ENCODE data around the gene BAAT.
"Not testable (repeated sequence)": the region's sequence is repeated elsewhere in the genome, so short reads cannot be mapped to it uniquely, and the experiment has no call there.

BAAT gene

DNA sequence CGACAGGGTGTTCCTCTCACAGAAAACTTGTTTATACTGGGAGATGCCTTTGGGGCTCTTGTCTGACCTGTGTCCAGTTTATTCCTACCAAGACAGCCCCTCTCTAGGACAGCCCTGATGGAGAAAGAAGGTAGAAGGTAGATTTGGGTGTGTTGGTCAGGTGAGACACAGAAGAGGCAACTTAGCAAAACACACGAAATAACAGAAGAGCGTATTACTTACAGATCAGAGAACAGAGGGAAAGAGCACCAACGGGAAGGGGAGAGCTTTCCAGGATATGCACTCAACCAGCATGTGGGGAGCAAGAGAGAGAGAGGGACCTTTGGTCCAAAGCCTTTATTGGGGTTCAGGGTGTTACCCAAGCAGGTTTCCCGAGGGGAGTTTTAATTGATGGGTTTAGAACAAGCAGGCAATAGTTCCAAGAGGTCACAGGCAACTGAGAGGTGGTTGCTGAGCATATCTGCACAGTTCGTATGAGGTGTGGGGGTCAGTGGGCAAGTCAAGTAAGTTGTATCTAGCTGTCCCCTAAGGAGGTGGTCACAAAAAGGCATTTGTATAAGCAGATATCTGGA is 31.8 kb downstream of the BAAT start:
- H3K9ac ChIP-seq (ENCODE audit: low read depth in 1 of 2, low read length in 2 of 2): no peak overlapping the region
- no peak overlapping the region for H3K27ac ChIP-seq (ENCODE audit: low read depth, low read length)
- no peaks in the 10 kb centered on the region for H3K27me3 ChIP-seq (ENCODE audit: control insufficient read depth in 1 of 2, insufficient read depth in 2 of 2, low read length in 2 of 2)
- H3K9me3 ChIP-seq (ENCODE audit: control insufficient read depth in 1 of 2, low read length in 2 of 2): no peaks in the 10 kb centered on the region
- no peak overlapping the region for H3K4me3 ChIP-seq (ENCODE audit: low read depth in 1 of 2, low read length in 2 of 2)
- no peaks in the 10 kb centered on the region for H3K36me3 ChIP-seq (ENCODE audit: control insufficient read depth in 1 of 2, insufficient read depth in 2 of 2, low read length in 2 of 2)
- H3K4me1 ChIP-seq (ENCODE audit: control insufficient read depth in 1 of 2, insufficient read depth in 2 of 2, low read length in 2 of 2): peaks cover 25 to 30% of the 10 kb centered on the region in 2 donors

GRCh38 chr9:101350285-101350684 is 34.5 kb downstream of the BAAT start:
- Histone ChIP-seq H3K27me3 (ENCODE audit: control insufficient read depth in 1 of 2, insufficient read depth in 2 of 2, low read length in 2 of 2) (no peaks in the 10 kb centered on the region), H3K9me3 (ENCODE audit: control insufficient read depth in 1 of 2, low read length in 2 of 2) (no peaks in the 10 kb centered on the region), H3K4me3 (ENCODE audit: low read depth in 1 of 2, low read length in 2 of 2) (no peak overlapping the region), H3K27ac (ENCODE audit: low read depth, low read length) (no peak overlapping the region), H3K36me3 (ENCODE audit: control insufficient read depth in 1 of 2, insufficient read depth in 2 of 2, low read length in 2 of 2) (no peaks in the 10 kb centered on the region), H3K4me1 (ENCODE audit: control insufficient read depth in 1 of 2, insufficient read depth in 2 of 2, low read length in 2 of 2) (peaks cover 20 to 25% of the 10 kb centered on the region in 2 donors), H3K9ac (ENCODE audit: low read depth in 1 of 2, low read length in 2 of 2) (no peak overlapping the region)

DNA sequence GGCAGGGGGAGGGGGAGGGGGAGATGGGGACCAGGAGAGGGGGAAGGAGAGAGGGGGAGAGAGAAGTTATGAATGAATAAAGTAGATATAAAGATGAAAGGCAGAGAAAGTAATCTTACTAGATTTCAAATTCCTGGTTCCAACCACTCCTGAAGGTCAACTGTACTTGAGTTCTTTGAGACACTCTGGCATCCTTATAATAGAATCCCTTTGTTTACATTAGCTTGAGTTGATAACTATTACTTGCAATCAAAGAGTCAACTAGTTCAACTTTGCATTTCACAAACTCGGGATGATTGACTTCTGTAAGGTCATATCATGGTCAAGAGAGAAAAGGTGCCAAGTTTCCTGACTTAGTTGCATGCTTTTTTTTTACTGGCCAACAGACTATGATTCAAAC is 42.2 kb downstream of the BAAT start:
- Histone ChIP-seq H3K9ac (ENCODE audit: low read depth in 1 of 2, low read length in 2 of 2) (no peak overlapping the region), H3K9me3 (ENCODE audit: control insufficient read depth in 1 of 2, low read length in 2 of 2) (no peaks in the 10 kb centered on the region), H3K27me3 (ENCODE audit: control insufficient read depth in 1 of 2, insufficient read depth in 2 of 2, low read length in 2 of 2) (no peaks in the 10 kb centered on the region), H3K4me1 (ENCODE audit: control insufficient read depth in 1 of 2, insufficient read depth in 2 of 2, low read length in 2 of 2) (no peaks in the 10 kb centered on the region), H3K4me3 (ENCODE audit: low read depth in 1 of 2, low read length in 2 of 2) (no peak overlapping the region), H3K36me3 (ENCODE audit: control insufficient read depth in 1 of 2, insufficient read depth in 2 of 2, low read length in 2 of 2) (no peaks in the 10 kb centered on the region), H3K27ac (ENCODE audit: low read depth, low read length) (no peak overlapping the region)

- Histone ChIP-seq H3K9me3 (ENCODE audit: control insufficient read depth in 1 of 2, low read length in 2 of 2) (no peaks in the 10 kb centered on the region), H3K27me3 (ENCODE audit: control insufficient read depth in 1 of 2, insufficient read depth in 2 of 2, low read length in 2 of 2) (no peaks in the 10 kb centered on the region), H3K27ac (ENCODE audit: low read depth, low read length) (no peak overlapping the region), H3K9ac (ENCODE audit: low read depth in 1 of 2, low read length in 2 of 2) (no peak overlapping the region), H3K4me3 (ENCODE audit: low read depth in 1 of 2, low read length in 2 of 2) (no peak overlapping the region), H3K4me1 (ENCODE audit: control insufficient read depth in 1 of 2, insufficient read depth in 2 of 2, low read length in 2 of 2) (no peaks in the 10 kb centered on the region), H3K36me3 (ENCODE audit: control insufficient read depth in 1 of 2, insufficient read depth in 2 of 2, low read length in 2 of 2) (no peaks in the 10 kb centered on the region)
Measured at GRCh38 chr9:101341958-101342357, 42.8 kb downstream of the BAAT start.

DNA sequence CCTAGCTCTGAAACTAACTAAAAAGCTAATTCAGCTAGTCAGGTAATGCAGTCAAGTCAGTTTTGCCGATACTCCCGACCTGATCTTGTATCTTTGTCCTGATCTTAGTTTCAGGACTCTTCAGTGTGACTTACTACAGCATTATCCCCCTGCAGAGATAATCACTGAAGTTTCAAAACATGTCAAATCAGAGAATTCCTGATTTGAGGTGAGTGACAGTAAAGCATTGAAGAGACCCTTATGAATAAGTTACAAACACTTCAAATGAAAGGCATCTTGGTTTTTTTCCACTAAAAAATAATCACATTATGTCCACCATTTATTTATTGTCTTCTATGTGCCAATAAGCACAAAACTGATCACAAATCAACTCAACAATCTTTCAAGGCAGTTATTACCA is 47.6 kb downstream of the BAAT start:
- no peak overlapping the region for H3K4me3 ChIP-seq (ENCODE audit: low read depth in 1 of 2, low read length in 2 of 2)
- no peaks in the 10 kb centered on the region for H3K36me3 ChIP-seq (ENCODE audit: control insufficient read depth in 1 of 2, insufficient read depth in 2 of 2, low read length in 2 of 2)
- H3K27me3 ChIP-seq (ENCODE audit: control insufficient read depth in 1 of 2, insufficient read depth in 2 of 2, low read length in 2 of 2): no peaks in the 10 kb centered on the region
- no peak overlapping the region for H3K27ac ChIP-seq (ENCODE audit: low read depth, low read length)
- no peaks in the 10 kb centered on the region for H3K4me1 ChIP-seq (ENCODE audit: control insufficient read depth in 1 of 2, insufficient read depth in 2 of 2, low read length in 2 of 2)
- H3K9ac ChIP-seq (ENCODE audit: low read depth in 1 of 2, low read length in 2 of 2): no peak overlapping the region
- no peaks in the 10 kb centered on the region for H3K9me3 ChIP-seq (ENCODE audit: control insufficient read depth in 1 of 2, low read length in 2 of 2)

- Histone ChIP-seq H3K4me3 (ENCODE audit: low read depth in 1 of 2, low read length in 2 of 2) (no peak overlapping the region), H3K9ac (ENCODE audit: low read depth in 1 of 2, low read length in 2 of 2) (no peak overlapping the region)
Measured at GRCh38 chr9:101336091-101336490, 48.7 kb downstream of the BAAT start.

GRCh38 chr9:101333926-101334702 is 50.7 kb downstream of the BAAT start:
- Histone ChIP-seq H3K27ac (ENCODE audit: low read depth, low read length) (no peak overlapping the region), H3K9me3 (ENCODE audit: control insufficient read depth in 1 of 2, low read length in 2 of 2) (no peaks in the 10 kb centered on the region), H3K36me3 (ENCODE audit: control insufficient read depth in 1 of 2, insufficient read depth in 2 of 2, low read length in 2 of 2) (no peaks in the 10 kb centered on the region), H3K4me1 (ENCODE audit: control insufficient read depth in 1 of 2, insufficient read depth in 2 of 2, low read length in 2 of 2) (no peaks in the 10 kb centered on the region), H3K9ac (ENCODE audit: low read depth in 1 of 2, low read length in 2 of 2) (no peak overlapping the region), H3K27me3 (ENCODE audit: control insufficient read depth in 1 of 2, insufficient read depth in 2 of 2, low read length in 2 of 2) (no peaks in the 10 kb centered on the region), H3K4me3 (ENCODE audit: low read depth in 1 of 2, low read length in 2 of 2) (no peak overlapping the region)

More at GRCh38 chr9:101336091-101336490, 48.7 kb downstream of the BAAT start:
- H3K9me3 ChIP-seq (ENCODE audit: control insufficient read depth in 1 of 2, low read length in 2 of 2): no peaks in the 10 kb centered on the region
- no peak overlapping the region for H3K27ac ChIP-seq (ENCODE audit: low read depth, low read length)
- H3K27me3 ChIP-seq (ENCODE audit: control insufficient read depth in 1 of 2, insufficient read depth in 2 of 2, low read length in 2 of 2): no peaks in the 10 kb centered on the region
- no peaks in the 10 kb centered on the region for H3K4me1 ChIP-seq (ENCODE audit: control insufficient read depth in 1 of 2, insufficient read depth in 2 of 2, low read length in 2 of 2)
- no peaks in the 10 kb centered on the region for H3K36me3 ChIP-seq (ENCODE audit: control insufficient read depth in 1 of 2, insufficient read depth in 2 of 2, low read length in 2 of 2)

- Histone ChIP-seq H3K9ac (ENCODE audit: low read depth in 1 of 2, low read length in 2 of 2) (no peak overlapping the region), H3K36me3 (ENCODE audit: control insufficient read depth in 1 of 2, insufficient read depth in 2 of 2, low read length in 2 of 2) (no peaks in the 10 kb centered on the region), H3K27ac (ENCODE audit: low read depth, low read length) (no peak overlapping the region), H3K4me3 (ENCODE audit: low read depth in 1 of 2, low read length in 2 of 2) (no peak overlapping the region), H3K27me3 (ENCODE audit: control insufficient read depth in 1 of 2, insufficient read depth in 2 of 2, low read length in 2 of 2) (no peaks in the 10 kb centered on the region), H3K4me1 (ENCODE audit: control insufficient read depth in 1 of 2, insufficient read depth in 2 of 2, low read length in 2 of 2) (no peaks in the 10 kb centered on the region), H3K9me3 (ENCODE audit: control insufficient read depth in 1 of 2, low read length in 2 of 2) (no peaks in the 10 kb centered on the region)
Measured at GRCh38 chr9:101333490-101333889, 51.3 kb downstream of the BAAT start.

DNA sequence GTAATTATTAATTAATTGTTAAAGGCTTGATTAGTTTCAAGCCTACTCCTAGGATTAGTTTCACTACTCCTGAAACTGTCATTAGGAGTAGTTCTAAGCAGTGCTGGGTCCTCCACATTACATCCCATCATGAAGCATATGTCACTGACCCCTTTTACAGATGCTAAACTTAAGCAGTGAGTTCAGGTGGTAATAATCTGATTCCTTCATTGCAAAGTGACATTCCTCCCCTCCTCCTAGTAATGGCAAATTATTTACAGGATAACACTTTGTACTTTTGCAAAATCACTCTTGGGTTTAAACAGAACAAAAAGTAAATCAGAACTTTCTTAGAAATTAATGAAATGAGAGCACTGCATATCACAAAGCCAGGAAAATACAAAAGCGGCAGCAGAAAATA is 52.4 kb downstream of the BAAT start:
- Histone ChIP-seq H3K9me3 (ENCODE audit: control insufficient read depth in 1 of 2, low read length in 2 of 2) (peaks cover 4 to 8% of the 10 kb centered on the region in 2 donors), H3K27ac (ENCODE audit: low read depth, low read length) (no peak overlapping the region), H3K27me3 (ENCODE audit: control insufficient read depth in 1 of 2, insufficient read depth in 2 of 2, low read length in 2 of 2) (no peaks in the 10 kb centered on the region), H3K36me3 (ENCODE audit: control insufficient read depth in 1 of 2, insufficient read depth in 2 of 2, low read length in 2 of 2) (no peaks in the 10 kb centered on the region), H3K9ac (ENCODE audit: low read depth in 1 of 2, low read length in 2 of 2) (no peak overlapping the region), H3K4me3 (ENCODE audit: low read depth in 1 of 2, low read length in 2 of 2) (no peak overlapping the region), H3K4me1 (ENCODE audit: control insufficient read depth in 1 of 2, insufficient read depth in 2 of 2, low read length in 2 of 2) (no peaks in the 10 kb centered on the region)

DNA sequence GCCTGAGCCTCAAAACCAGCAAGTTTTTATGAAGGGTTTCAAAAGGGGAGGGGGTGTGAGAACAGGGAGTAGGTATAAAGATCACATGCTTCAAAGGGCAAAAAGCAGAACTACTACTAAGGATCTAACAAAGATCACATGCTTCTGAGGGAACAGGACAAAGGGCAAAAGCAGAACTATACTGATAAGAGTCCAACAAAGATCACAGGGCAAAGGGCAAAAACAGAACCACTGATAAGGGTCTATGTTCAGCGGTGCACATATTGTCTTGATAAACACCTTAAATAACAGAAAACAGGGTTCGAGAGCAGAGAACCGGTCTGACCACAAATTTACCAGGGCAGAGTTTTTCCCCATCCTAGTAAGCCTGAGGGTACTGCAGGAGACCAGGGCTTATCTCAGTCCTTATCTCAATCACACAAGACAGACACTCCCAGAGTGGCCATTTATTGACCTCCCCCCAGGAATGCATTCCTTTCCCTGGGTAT is 57.3 kb downstream of the BAAT start:
- H3K36me3 ChIP-seq (ENCODE audit: control insufficient read depth in 1 of 2, insufficient read depth in 2 of 2, low read length in 2 of 2); H3K9ac ChIP-seq (ENCODE audit: low read depth in 1 of 2, low read length in 2 of 2); H3K27ac ChIP-seq (ENCODE audit: low read depth, low read length); H3K27me3 ChIP-seq (ENCODE audit: control insufficient read depth in 1 of 2, insufficient read depth in 2 of 2, low read length in 2 of 2); H3K4me1 ChIP-seq (ENCODE audit: control insufficient read depth in 1 of 2, insufficient read depth in 2 of 2, low read length in 2 of 2); H3K4me3 ChIP-seq (ENCODE audit: low read depth in 1 of 2, low read length in 2 of 2): not testable (repeated sequence)
- peaks cover 15 to 21% of the 10 kb centered on the region in 2 donors for H3K9me3 ChIP-seq (ENCODE audit: control insufficient read depth in 1 of 2, low read length in 2 of 2)

All from duodenal mucosa (tissue), 2 donors.